Neuronal stem cell (in vitro differentiated cells): Measurements from ENCODE around the gene QSOX1.

Source experiments
- DNase-seq: peaks from one replicate; pipeline ENCODE4 v3.0.0-alpha.2; 2013; ENCODE audit warnings: low spot score
- H2AFZ ChIP-seq: one replicate; pipeline ENCODE4 v1.6.1; 2013; ENCODE audit warnings: mild to moderate bottlenecking, low read length, inconsistent platforms
- H2AK5ac ChIP-seq: 2 replicates; pipeline ENCODE4 v1.6.1; 2013; ENCODE audit warnings: low read depth, mild to moderate bottlenecking, inconsistent platforms, low read length, moderate library complexity, mixed read lengths
- H2BK120ac ChIP-seq: 2 replicates; pipeline ENCODE4 v1.6.1; 2013; ENCODE audit warnings: low read depth, mild to moderate bottlenecking, inconsistent platforms, low read length, moderate library complexity, mixed read lengths
- H2BK12ac ChIP-seq: one replicate; pipeline ENCODE4 v1.6.1; 2013; ENCODE audit warnings: low read length, inconsistent platforms
- H2BK15ac ChIP-seq: 2 replicates; pipeline ENCODE4 v1.6.1; 2013; ENCODE audit warnings: mild to moderate bottlenecking, low read length, inconsistent platforms, mixed read lengths
- H2BK5ac ChIP-seq: one replicate; pipeline ENCODE4 v1.6.1; 2013; ENCODE audit warnings: inconsistent platforms, mild to moderate bottlenecking, low read length, moderate library complexity
- H3K14ac ChIP-seq: one replicate; pipeline ENCODE4 v1.6.1; 2013; ENCODE audit warnings: low read length, inconsistent platforms
- H3K18ac ChIP-seq: 2 replicates; pipeline ENCODE4 v1.6.1; 2013; ENCODE audit warnings: low read length, inconsistent platforms
- H3K23ac ChIP-seq: 2 replicates; pipeline ENCODE4 v1.6.1; 2013; ENCODE audit warnings: low read depth, mild to moderate bottlenecking, mixed read lengths, low read length, inconsistent platforms; ENCODE audit not compliant: poor library complexity
- H3K27ac ChIP-seq: replicated peaks from 3 replicates; pipeline ENCODE4 v1.5.1; 2013; ENCODE audit warnings: low read length, inconsistent platforms
- H3K27me3 ChIP-seq, 3 experiments: 2 replicates each; pipeline ENCODE4 v1.6.1; 2013; ENCODE audit warnings: low read length in 3 of 3, mild to moderate bottlenecking in 2 of 3, inconsistent platforms in 1 of 3, low read depth in 1 of 3, mixed read lengths in 1 of 3, moderate library complexity in 1 of 3; ENCODE audit not compliant: control insufficient read depth in 3 of 3, insufficient read depth in 3 of 3
- H3K36me3 ChIP-seq, 2 donors: replicated peaks in 1 of 2; 2 replicates each; pipeline ENCODE4 v1.6.1; 2013; ENCODE audit warnings: low read length in 2 of 2; ENCODE audit not compliant: control insufficient read depth in 2 of 2, insufficient read depth in 2 of 2
- H3K4ac ChIP-seq: 2 replicates; pipeline ENCODE4 v1.6.1; 2013; ENCODE audit warnings: inconsistent platforms, mild to moderate bottlenecking, low read length, moderate library complexity
- H3K4me1 ChIP-seq, 2 donors: 1 replicate in 1 of 2; 2 replicates in 1 of 2; pipeline ENCODE4 v1.6.1; 2013; ENCODE audit warnings: low read length in 2 of 2, low read depth in 1 of 2; ENCODE audit not compliant: control insufficient read depth in 2 of 2, insufficient read depth in 1 of 2
- H3K4me2 ChIP-seq: one replicate; pipeline ENCODE4 v1.6.1; 2013; ENCODE audit warnings: mild to moderate bottlenecking, low read length, inconsistent platforms; ENCODE audit not compliant: insufficient read depth, poor library complexity, severe bottlenecking
- H3K4me3 ChIP-seq, 2 donors: 2 replicates each; pipeline ENCODE4 v1.5.1; 2013; ENCODE audit warnings: low read length in 2 of 2, mild to moderate bottlenecking in 2 of 2, inconsistent platforms in 1 of 2, moderate library complexity in 1 of 2
- H3K79me1 ChIP-seq: one replicate; pipeline ENCODE4 v1.6.1; 2013; ENCODE audit warnings: low read depth, mild to moderate bottlenecking, inconsistent platforms, low read length, moderate library complexity
- H3K9ac ChIP-seq: one replicate; pipeline ENCODE4 v1.6.1; 2013; ENCODE audit warnings: mild to moderate bottlenecking, low read depth, low read length, inconsistent platforms; ENCODE audit not compliant: poor library complexity
- H3K9me3 ChIP-seq, 2 donors: replicated peaks in 1 of 2; 2 replicates each; pipeline versions ENCODE3 to v1.6.1; 2013; ENCODE audit warnings: low read length in 2 of 2, mild to moderate bottlenecking in 2 of 2, inconsistent platforms in 1 of 2, low read depth in 1 of 2, mixed read lengths in 1 of 2, moderate library complexity in 1 of 2; ENCODE audit not compliant: control insufficient read depth in 2 of 2, insufficient read depth in 1 of 2
- H4K8ac ChIP-seq: one replicate; pipeline ENCODE4 v1.6.1; 2013; ENCODE audit warnings: low read depth, mild to moderate bottlenecking, inconsistent platforms, low read length, moderate library complexity
- H4K91ac ChIP-seq: one replicate; pipeline ENCODE4 v1.6.1; 2013; ENCODE audit warnings: low read length, low read depth, mild to moderate bottlenecking, inconsistent platforms; ENCODE audit not compliant: poor library complexity
- WGBS, 2 donors: extraction: QIAGEN DNeasy Blood & Tissue Kit; methylation state at CpG; one replicate each; pipeline ENCODE4 v1.1.7; 2013; ENCODE audit warnings: missing lambda C conversion rate in 2 of 2, mixed read lengths in 1 of 2; ENCODE audit not compliant: insufficient read length in 2 of 2, insufficient replicate concordance in 1 of 2; ENCODE audit errors: extremely low coverage in 2 of 2; 5-methylcytosine and 5-hydroxymethylcytosine counted together

The QSOX1 gene

GRCh38 chr1:180187626-180188025 is 33.0 kb downstream of the QSOX1 start:
- Histone ChIP-seq H3K36me3 (peaks cover 14 to 34% of the 10 kb centered on the region in 2 donors), H2BK5ac (no peak overlapping the region), H3K23ac (no peak overlapping the region), H2BK15ac (no peak overlapping the region), H2BK120ac (no peak overlapping the region), H3K4ac (no peak overlapping the region), H3K18ac (no peak overlapping the region), H4K91ac (no peak overlapping the region), H3K4me2 (no peak overlapping the region), H3K9me3 (no peaks in the 10 kb centered on the region), H2BK12ac (no peak overlapping the region), H2AFZ (no peak overlapping the region), H3K4me3 (no peak overlapping the region), H3K79me1 (no peaks in the 10 kb centered on the region), H2AK5ac (no peak overlapping the region), H4K8ac (no peak overlapping the region), H3K9ac (no peak overlapping the region), H3K14ac (no peak overlapping the region), H3K27me3 (no peaks in the 10 kb centered on the region), H3K4me1 (no peaks in the 10 kb centered on the region), H3K27ac (no peak overlapping the region)
- no CpG with 5 or more reads among the region's 5 CpGs for WGBS, 2 donors
- DNase-seq, result no peak

GRCh38 chr1:180188091-180188506 is 33.4 kb downstream of the QSOX1 start:
- Histone ChIP-seq H2AK5ac (no peak overlapping the region), H3K9ac (no peak overlapping the region), H3K27ac (no peak overlapping the region), H3K4me3 (no peak overlapping the region), H3K4me2 (no peak overlapping the region), H2BK15ac (no peak overlapping the region), H3K36me3 (peaks cover 14 to 34% of the 10 kb centered on the region in 2 donors), H3K18ac (no peak overlapping the region), H4K91ac (no peak overlapping the region), H2BK5ac (no peak overlapping the region), H4K8ac (no peak overlapping the region), H3K4me1 (no peaks in the 10 kb centered on the region), H3K79me1 (no peaks in the 10 kb centered on the region), H2BK120ac (no peak overlapping the region), H3K23ac (no peak overlapping the region), H3K14ac (no peak overlapping the region), H2AFZ (no peak overlapping the region), H3K9me3 (no peaks in the 10 kb centered on the region), H2BK12ac (no peak overlapping the region), H3K4ac (no peak overlapping the region), H3K27me3 (no peaks in the 10 kb centered on the region)
- DNase-seq, result peak; percentile 45
- no CpG with 5 or more reads among the region's 8 CpGs for WGBS, 2 donors

GRCh38 chr1:180188684-180189175 is 34.1 kb downstream of the QSOX1 start:
- H2BK12ac ChIP-seq, result no peak overlapping the region
- H2BK15ac ChIP-seq, result no peak overlapping the region
- H3K79me1 ChIP-seq, result no peaks in the 10 kb centered on the region
- WGBS, 2 donors, result no CpG with 5 or more reads among the region's 8 CpGs
- no peak overlapping the region for H2AK5ac ChIP-seq
- H3K9me3 ChIP-seq, result no peaks in the 10 kb centered on the region
- H3K27ac ChIP-seq, result no peak overlapping the region
- no peak for DNase-seq
- H4K91ac ChIP-seq, result no peak overlapping the region
- H3K9ac ChIP-seq, result no peak overlapping the region
- H3K14ac ChIP-seq, result no peak overlapping the region
- no peak overlapping the region for H3K4me2 ChIP-seq
- no peak overlapping the region for H3K23ac ChIP-seq
- H2BK5ac ChIP-seq, result no peak overlapping the region
- no peak overlapping the region for H3K4ac ChIP-seq
- peaks cover 14 to 33% of the 10 kb centered on the region in 2 donors for H3K36me3 ChIP-seq
- no peak overlapping the region for H3K4me3 ChIP-seq
- peaks cover 0 to 1% of the 10 kb centered on the region in 2 donors for H3K4me1 ChIP-seq
- no peaks in the 10 kb centered on the region for H3K27me3 ChIP-seq
- no peak overlapping the region for H2AFZ ChIP-seq
- no peak overlapping the region for H4K8ac ChIP-seq
- no peak overlapping the region for H3K18ac ChIP-seq
- no peak overlapping the region for H2BK120ac ChIP-seq

- Histone ChIP-seq H2AFZ (no peak overlapping the region), H4K8ac (no peak overlapping the region), H2BK12ac (no peak overlapping the region), H2BK5ac (peak overlapping the region; percentile 69), H3K27me3 (no peaks in the 10 kb centered on the region), H3K27ac (no peak overlapping the region), H3K14ac (no peak overlapping the region), H2AK5ac (no peak overlapping the region), H3K36me3 (peaks cover 14 to 32% of the 10 kb centered on the region in 2 donors), H3K9me3 (no peaks in the 10 kb centered on the region), H3K4ac (no peak overlapping the region), H3K4me3 (no peak overlapping the region), H3K4me2 (no peak overlapping the region), H2BK15ac (no peak overlapping the region), H3K23ac (no peak overlapping the region), H4K91ac (no peak overlapping the region), H3K79me1 (no peaks in the 10 kb centered on the region), H2BK120ac (no peak overlapping the region), H3K4me1 (peaks cover 0 to 1% of the 10 kb centered on the region in 2 donors), H3K18ac (no peak overlapping the region), H3K9ac (no peak overlapping the region)
- WGBS, 2 donors, result no CpG with 5 or more reads among the region's 5 CpGs
- no peak for DNase-seq
Observed at GRCh38 chr1:180190091-180190490, 35.4 kb downstream of the QSOX1 start.
